NCI-H187 treated with DMSO at 0.1 percent for 48 hours (cell line): Measurements from ENCODE around the gene PRKAR2B.
"Not testable (repeated sequence)": the region's sequence is repeated elsewhere in the genome, so short reads cannot be mapped to it uniquely, and the experiment has no call there.

Experiments
- DNase-seq: peaks from one replicate; lab custom pipeline; 2025; lab: John Stamatoyannopoulos, UW

The PRKAR2B gene

GRCh38 chr7:107048783-107049418 is 4.4 kb downstream of the PRKAR2B start:
- no peak for DNase-seq

- no peak for DNase-seq
These were observed 5.0 kb downstream of the PRKAR2B start for GRCh38 chr7:107049480-107049879.

- no peak for DNase-seq
These were observed 5.5 kb downstream of the PRKAR2B start for GRCh38 chr7:107049971-107050532.

DNA sequence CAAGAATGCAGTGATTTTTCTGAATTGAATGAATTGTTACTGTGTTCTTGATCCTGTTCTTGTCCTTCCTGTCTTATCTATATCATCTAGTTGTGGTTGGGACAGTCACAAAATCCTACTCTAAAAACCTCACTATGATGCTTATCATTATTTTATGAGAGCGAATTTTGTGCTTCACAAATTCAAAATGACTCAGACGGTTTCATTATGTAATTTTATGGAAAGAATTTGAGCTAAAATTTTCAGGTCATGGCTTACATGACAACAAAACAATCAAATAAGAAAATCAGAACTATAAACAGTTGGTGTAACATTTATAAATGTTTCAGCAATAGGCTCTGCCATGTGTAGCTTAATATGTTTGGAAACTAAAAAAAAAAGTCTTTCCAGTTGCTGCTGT is 6.9 kb downstream of the PRKAR2B start:
- DNase-seq = no peak

- not testable (repeated sequence) for DNase-seq
These were observed 10.5 kb downstream of the PRKAR2B start for GRCh38 chr7:107054965-107055364.

GRCh38 chr7:107056058-107056457 is 11.6 kb downstream of the PRKAR2B start:
- DNase-seq = not testable (repeated sequence)

DNA sequence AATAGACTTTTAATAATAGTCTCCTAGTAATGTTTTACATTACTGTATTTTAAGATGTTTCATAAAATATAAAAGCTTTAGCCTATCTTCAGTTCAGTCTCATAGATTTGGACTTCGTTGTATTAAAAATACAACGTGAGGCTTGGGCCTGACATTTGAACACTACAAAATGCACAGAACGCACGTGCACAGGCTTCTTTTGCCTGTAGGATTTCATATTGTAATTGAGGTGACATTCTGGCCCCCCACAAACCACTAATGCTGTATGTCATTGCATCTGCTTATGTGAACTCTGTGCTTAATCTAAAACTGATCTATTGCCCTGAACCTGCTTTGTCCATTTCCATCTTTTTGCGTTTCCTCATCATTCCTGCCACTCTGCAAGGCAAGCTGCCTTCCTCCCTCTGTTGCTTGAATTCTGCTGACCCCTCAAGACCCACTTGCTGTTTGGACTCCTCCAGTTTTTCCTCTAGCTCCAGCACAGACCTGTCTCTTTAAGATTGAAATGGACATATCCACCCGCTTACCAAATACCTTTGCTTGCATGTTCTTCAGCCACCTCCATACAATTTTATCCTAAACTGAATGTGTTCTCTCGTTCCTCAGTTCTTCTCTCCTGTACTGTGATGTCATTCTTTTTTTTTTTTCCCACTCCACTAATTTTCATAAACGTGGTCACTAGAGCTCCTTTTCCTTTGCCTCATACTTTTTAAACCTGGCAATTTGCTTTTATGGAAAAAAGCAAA is 12.4 kb downstream of the PRKAR2B start:
- no peak for DNase-seq

DNA sequence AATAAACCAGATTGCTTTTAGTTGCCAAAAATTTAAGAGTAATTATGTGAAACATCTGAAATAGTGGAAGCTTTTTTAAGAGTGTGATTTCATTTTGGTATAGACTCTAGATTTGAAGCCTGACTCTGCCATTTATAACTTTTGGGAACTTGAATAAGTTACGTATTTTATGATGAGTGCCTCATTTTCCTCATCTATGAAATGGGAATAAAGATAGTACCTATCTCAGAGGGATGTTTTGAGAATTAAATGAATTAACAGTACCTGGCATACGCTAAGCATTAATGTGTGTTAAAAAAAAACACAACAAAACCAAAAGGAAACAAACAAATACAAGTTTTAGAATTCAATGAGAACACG is 12.9 kb downstream of the PRKAR2B start:
- DNase-seq = no peak

GRCh38 chr7:107059468-107059867 is 15.0 kb downstream of the PRKAR2B start:
- DNase-seq = no peak

GRCh38 chr7:107063245-107064120 is 19.0 kb downstream of the PRKAR2B start:
- no peak for DNase-seq

DNA sequence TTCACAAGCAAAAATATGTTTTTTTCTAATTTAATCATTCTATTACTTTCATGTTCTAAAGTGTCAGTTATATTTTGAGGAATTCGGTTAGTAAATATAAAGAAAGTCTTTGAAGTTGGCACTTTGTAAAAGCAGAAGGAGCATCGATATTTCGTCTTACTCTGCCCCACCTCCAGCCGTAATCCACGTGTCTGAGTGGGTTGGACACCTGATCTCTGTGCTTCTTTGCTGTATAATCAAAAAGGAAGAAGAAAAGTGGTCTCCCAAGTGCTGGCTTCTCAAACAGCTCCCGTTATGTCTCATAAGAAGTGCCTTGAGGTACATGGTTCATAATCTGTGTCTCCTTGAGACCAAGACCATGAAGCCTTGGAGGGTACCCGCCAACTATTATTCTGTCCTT is 19.8 kb downstream of the PRKAR2B start:
- DNase-seq = no peak

DNA sequence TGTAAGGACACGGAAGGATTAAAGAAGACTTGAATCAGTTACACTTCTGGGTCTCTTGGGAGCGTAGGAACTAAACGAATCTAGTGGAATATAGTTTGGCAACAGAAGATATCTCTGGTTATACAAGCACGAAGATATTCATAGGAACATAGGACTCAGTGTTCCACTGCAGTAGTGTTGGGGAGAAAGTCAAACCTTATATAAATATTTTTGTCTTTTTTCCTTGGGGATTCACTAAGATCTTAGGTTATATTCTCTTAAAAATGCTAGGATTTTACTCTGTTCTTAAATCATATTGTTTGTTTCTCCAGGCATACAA is 21.4 kb downstream of the PRKAR2B start:
- no peak for DNase-seq

- DNase-seq = no peak
These were observed 23.7 kb downstream of the PRKAR2B start for GRCh38 chr7:107068156-107068555.

DNA sequence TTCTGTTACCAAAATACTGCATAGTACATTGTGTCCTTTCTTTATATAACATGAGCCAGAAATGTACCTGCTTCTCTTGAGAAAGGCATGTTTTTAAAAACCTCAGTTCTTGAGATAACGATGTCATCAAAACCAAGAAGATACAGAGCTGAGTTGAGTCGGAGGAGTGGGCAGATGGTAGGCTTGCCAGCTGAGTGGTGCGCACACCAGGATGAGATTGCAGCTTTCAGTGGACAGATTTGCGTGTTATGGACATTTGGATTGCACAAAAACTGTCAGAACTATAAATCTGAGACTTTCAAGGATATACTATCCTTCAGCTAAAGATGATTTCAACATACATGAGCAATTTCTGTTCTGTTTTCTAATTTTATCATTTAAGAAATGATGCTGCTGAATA is 25.0 kb downstream of the PRKAR2B start:
- DNase-seq = no peak

DNA sequence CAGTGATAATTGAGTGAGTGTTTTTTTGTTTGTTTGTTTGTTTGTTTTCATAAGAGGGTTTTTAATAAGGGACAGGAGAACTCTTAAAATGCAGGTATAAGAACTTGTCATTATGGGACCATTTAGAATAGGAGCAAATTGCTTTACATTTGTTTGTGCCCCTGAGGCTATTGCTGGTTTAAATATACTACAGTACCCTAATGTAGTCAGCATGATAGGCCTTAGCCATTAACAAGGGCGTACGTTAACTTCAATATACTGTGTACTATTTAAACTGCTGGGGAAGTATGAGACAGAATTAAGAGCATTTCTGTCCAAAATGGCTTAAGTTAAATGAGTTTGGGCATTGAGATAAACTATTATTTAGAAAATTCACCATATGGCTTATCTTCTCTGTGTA is 26.2 kb downstream of the PRKAR2B start:
- DNase-seq = no peak

DNA sequence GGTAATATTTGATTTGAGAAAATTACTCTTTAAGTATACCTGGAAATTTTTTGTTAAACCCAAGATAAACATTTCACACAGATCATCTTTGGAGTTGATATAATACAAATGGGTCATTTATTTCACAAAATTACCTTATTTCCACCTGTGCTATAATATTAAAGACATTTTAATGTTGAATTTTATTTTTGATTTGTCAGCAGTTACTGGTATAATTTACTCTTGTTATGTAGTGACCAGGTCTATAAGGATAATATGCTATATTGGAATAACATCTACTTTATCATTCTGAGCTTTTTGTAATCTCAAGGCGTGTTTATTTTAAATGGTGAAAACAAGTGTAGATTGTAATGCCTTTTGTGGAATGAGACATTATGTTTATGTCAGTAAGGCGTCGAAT is 26.6 kb downstream of the PRKAR2B start:
- no peak for DNase-seq

DNA sequence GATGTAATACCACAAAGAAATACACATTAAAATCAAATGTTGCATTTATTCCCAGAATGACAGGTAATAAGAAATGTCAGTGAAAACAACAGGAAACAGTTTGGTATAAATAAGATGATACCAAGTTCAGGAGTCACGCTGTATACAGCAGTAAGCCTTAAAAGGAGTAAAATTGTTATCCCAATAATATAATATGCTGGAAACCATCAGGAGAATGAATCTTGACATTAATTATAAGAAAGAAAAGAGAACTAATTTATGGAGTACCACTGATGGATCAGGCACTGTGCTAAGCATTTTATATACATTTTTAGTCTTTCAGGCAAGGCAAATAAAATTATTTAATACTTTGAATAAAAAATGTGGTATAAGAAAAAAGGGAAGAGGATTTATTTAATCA is 27.6 kb downstream of the PRKAR2B start:
- no peak for DNase-seq

DNA sequence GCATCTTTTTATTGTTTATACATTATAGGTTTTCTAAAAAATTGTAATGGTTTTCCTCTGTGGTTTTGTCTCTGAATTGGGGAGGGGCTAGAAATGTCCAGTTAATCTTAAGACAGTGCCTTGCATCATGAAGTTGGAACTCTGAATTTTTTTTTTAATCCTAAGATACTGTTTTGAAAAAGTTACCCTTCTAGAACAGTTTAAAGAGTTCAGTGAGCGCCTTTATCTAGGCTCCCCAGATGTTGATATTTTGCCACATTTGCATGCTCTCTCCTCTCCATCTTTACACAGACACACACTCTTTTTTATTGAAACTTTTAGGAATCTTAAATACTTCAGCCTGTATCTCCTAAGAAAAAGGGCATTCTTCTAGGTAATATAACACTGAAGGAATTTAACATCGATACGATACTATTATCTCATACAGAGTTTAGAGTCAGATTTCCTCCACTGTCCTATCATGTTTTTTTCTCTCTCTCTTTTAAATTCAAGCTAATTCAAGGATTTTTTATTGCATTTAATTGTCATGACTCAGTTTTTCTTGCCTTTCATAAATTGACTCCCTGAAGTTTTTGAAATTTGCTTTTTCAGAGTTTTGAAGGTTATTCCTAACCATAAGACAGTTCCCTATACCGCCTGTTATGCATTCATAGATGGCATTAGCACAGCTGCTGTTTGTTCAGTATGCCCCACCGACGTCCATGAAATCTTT is 31.5 kb downstream of the PRKAR2B start:
- no peak for DNase-seq

DNA sequence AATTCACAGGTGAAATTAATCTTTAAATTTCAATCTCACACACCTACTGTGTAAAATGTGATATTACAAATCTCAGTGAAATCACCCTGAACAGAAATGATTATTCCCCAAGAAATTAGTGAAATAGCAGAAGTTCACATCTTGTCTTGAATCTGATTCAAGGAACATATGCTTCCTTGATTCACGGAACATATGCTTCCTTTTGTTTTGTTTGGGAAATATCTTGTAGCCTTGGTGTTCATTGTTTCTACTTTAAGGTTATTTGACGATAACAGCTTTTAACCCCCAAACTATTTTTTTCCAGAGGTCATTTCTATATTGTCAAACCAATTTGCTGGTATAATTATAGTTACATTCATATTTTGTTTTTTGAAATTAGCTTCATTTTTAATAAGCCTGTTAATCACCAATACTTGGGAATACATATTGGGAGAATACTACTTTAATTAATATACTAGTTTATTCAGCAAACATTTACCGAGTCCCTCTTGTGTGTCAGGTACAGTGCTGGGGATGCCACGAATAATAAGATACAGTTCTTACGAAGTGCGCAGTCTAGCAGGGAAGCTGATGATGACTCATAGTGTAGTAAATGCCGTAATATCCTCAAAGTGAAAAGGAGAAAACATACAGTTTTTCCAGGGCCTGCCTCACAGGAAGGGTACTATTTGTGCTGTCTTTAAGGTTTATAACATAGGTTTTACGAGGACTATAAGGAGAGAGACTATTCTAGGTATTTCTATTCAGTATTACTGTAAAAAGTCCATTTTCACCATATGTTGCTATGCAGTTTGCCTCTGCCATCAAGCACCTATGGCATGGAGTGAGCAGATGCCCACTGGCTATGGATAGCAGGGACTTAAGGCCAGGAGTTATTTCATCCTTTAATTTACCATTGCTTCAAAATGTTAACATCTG is 32.5 kb downstream of the PRKAR2B start:
- DNase-seq = no peak

GRCh38 chr7:107077699-107078516 is 33.4 kb downstream of the PRKAR2B start:
- DNase-seq = no peak
